Trophoblast cell (in vitro differentiated cells and primary cell): ENCODE results near the gene GPR137.

Experiments used
- DNase-seq, 2 donors: peaks; one replicate each; pipeline ENCODE4 v3.0.0-alpha.2; 2016
- H2AFZ ChIP-seq: 2 replicates; pipeline ENCODE4 v1.6.1; 2013; ENCODE audit warnings: low read length, moderate library complexity, mild to moderate bottlenecking; ENCODE audit not compliant: insufficient read depth, poor library complexity
- H2AK5ac ChIP-seq: 2 replicates; pipeline ENCODE4 v1.6.1; 2013; ENCODE audit warnings: mild to moderate bottlenecking, low read length
- H2BK120ac ChIP-seq: 2 replicates; pipeline ENCODE4 v1.6.1; 2013; ENCODE audit warnings: low read length, mild to moderate bottlenecking, moderate library complexity; ENCODE audit not compliant: insufficient read depth, poor library complexity
- H2BK12ac ChIP-seq: 2 replicates; pipeline ENCODE4 v1.6.1; 2013; ENCODE audit warnings: mild to moderate bottlenecking, low read length, moderate library complexity
- H2BK5ac ChIP-seq: 2 replicates; pipeline ENCODE4 v1.6.1; 2013; ENCODE audit warnings: low read length, low read depth, moderate library complexity, mild to moderate bottlenecking; ENCODE audit not compliant: poor library complexity
- H3K14ac ChIP-seq: 2 replicates; pipeline ENCODE4 v1.6.1; 2013; ENCODE audit warnings: mild to moderate bottlenecking, low read length
- H3K18ac ChIP-seq: 2 replicates; pipeline ENCODE4 v1.6.1; 2013; ENCODE audit warnings: mild to moderate bottlenecking, low read length
- H3K23ac ChIP-seq: 2 replicates; pipeline ENCODE4 v1.6.1; 2013; ENCODE audit warnings: low read length
- H3K27ac ChIP-seq: 2 replicates; pipeline ENCODE4 v1.5.1; 2013; ENCODE audit warnings: low read depth, mild to moderate bottlenecking, inconsistent platforms, low read length, moderate library complexity
- H3K27me3 ChIP-seq: 2 replicates; pipeline ENCODE4 v1.6.1; 2013; ENCODE audit warnings: inconsistent platforms, mild to moderate bottlenecking, low read length, moderate library complexity; ENCODE audit not compliant: insufficient read depth
- H3K36me3 ChIP-seq, 2 experiments: 1 replicate in 1 of 2; 2 replicates in 1 of 2; pipeline ENCODE4 v1.6.1; 2013; ENCODE audit warnings: low read length in 2 of 2, mild to moderate bottlenecking in 2 of 2, moderate library complexity in 1 of 2; ENCODE audit not compliant: insufficient read depth in 2 of 2, control insufficient read depth in 1 of 2
- H3K4ac ChIP-seq: 2 replicates; pipeline ENCODE4 v1.6.1; 2013; ENCODE audit warnings: low read depth, mild to moderate bottlenecking, low read length, moderate library complexity
- H3K4me1 ChIP-seq, 2 experiments: 1 replicate in 1 of 2; 2 replicates in 1 of 2; pipeline ENCODE4 v1.6.1; 2013; ENCODE audit warnings: low read length in 2 of 2, mild to moderate bottlenecking in 2 of 2, moderate library complexity in 1 of 2; ENCODE audit not compliant: insufficient read depth in 2 of 2, control insufficient read depth in 1 of 2
- H3K4me2 ChIP-seq: 2 replicates; pipeline ENCODE4 v1.6.1; 2013; ENCODE audit warnings: inconsistent platforms, mild to moderate bottlenecking, low read length, moderate library complexity
- H3K4me3 ChIP-seq: 2 replicates; pipeline ENCODE4 v1.5.1; 2013; ENCODE audit warnings: mild to moderate bottlenecking, low read depth, low read length, inconsistent platforms
- H3K79me1 ChIP-seq: one replicate; pipeline ENCODE4 v1.6.1; 2013; ENCODE audit warnings: low read length
- H3K79me2 ChIP-seq: 2 replicates; pipeline ENCODE4 v1.6.1; 2013; ENCODE audit warnings: low read length, mild to moderate bottlenecking; ENCODE audit not compliant: control insufficient read depth, insufficient read depth, poor library complexity
- H3K9ac ChIP-seq: 2 replicates; pipeline ENCODE4 v1.6.1; 2013; ENCODE audit warnings: mild to moderate bottlenecking, low read length
- H3K9me3 ChIP-seq: 2 replicates; pipeline ENCODE4 v1.6.1; 2013; ENCODE audit warnings: low read depth, mild to moderate bottlenecking, control low read depth, inconsistent platforms, low read length; ENCODE audit not compliant: insufficient read depth
- H4K12ac ChIP-seq: 2 replicates; pipeline ENCODE4 v1.6.1; 2013; ENCODE audit warnings: low read depth, mild to moderate bottlenecking, low read length, moderate library complexity
- H4K8ac ChIP-seq: 2 replicates; pipeline ENCODE4 v1.6.1; 2013; ENCODE audit warnings: low read depth, mild to moderate bottlenecking, low read length, moderate library complexity
- H4K91ac ChIP-seq: one replicate; pipeline ENCODE4 v1.6.1; 2013; ENCODE audit warnings: low read depth, mild to moderate bottlenecking, low read length, moderate library complexity
- WGBS: extraction: QIAGEN DNeasy Blood & Tissue Kit; methylation state at CpG from one replicate; pipeline ENCODE4 v1.1.7; 2013; ENCODE audit warnings: missing lambda C conversion rate; ENCODE audit not compliant: insufficient read length, insufficient coverage; ENCODE audit errors: extremely low coverage; 5-methylcytosine and 5-hydroxymethylcytosine counted together

GPR137 gene

GRCh38 chr11:64317961-64318765 is 32.5 kb downstream of the GPR137 start, which contains the start of gene PRDX5:
Gene PRDX5, plus strand, starts transcription at chr11:64318121. Its CDS starts 95 bp downstream, at chr11:64318216.
- peak within 1 kb of the TSS; percentile 84 for H2BK120ac ChIP-seq
- H2BK12ac ChIP-seq: peak within 1 kb of the TSS; percentile 29
- H2BK5ac ChIP-seq: peak within 1 kb of the TSS; percentile 85
- peaks cover 54 to 59% of the 10 kb centered on the region in 2 experiments for H3K36me3 ChIP-seq
- H3K4me3 ChIP-seq: peak within 1 kb of the TSS; percentile 86
- peak within 1 kb of the TSS; percentile 90 for H3K4ac ChIP-seq
- H3K27ac ChIP-seq: peak within 1 kb of the TSS; percentile 97
- H4K12ac ChIP-seq: peak within 1 kb of the TSS; percentile 89
- no CpG with 5 or more reads among the region's 61 CpGs for WGBS
- no peaks in the 10 kb centered on the region for H3K27me3 ChIP-seq
- H3K23ac ChIP-seq: no peak within 1 kb of the TSS
- DNase-seq: peak; percentile 99
- H4K91ac ChIP-seq: peak within 1 kb of the TSS; percentile 97
- H3K79me2 ChIP-seq: peaks cover 9% of the 10 kb centered on the region
- peaks cover 12 to 14% of the 10 kb centered on the region in 2 experiments for H3K4me1 ChIP-seq
- H3K9me3 ChIP-seq: peaks cover 2% of the 10 kb centered on the region
- peak within 1 kb of the TSS; percentile 85 for H3K9ac ChIP-seq
- peak within 1 kb of the TSS; percentile 95 for H4K8ac ChIP-seq
- peaks cover 16% of the 10 kb centered on the region for H3K79me1 ChIP-seq
- peak within 1 kb of the TSS; percentile 94 for H3K14ac ChIP-seq
- peak within 1 kb of the TSS; percentile 91 for H2AK5ac ChIP-seq
- H3K18ac ChIP-seq: peak within 1 kb of the TSS; percentile 94
- H2AFZ ChIP-seq: peak within 1 kb of the TSS; percentile 71
- H3K4me2 ChIP-seq: peak within 1 kb of the TSS; percentile 93

DNA sequence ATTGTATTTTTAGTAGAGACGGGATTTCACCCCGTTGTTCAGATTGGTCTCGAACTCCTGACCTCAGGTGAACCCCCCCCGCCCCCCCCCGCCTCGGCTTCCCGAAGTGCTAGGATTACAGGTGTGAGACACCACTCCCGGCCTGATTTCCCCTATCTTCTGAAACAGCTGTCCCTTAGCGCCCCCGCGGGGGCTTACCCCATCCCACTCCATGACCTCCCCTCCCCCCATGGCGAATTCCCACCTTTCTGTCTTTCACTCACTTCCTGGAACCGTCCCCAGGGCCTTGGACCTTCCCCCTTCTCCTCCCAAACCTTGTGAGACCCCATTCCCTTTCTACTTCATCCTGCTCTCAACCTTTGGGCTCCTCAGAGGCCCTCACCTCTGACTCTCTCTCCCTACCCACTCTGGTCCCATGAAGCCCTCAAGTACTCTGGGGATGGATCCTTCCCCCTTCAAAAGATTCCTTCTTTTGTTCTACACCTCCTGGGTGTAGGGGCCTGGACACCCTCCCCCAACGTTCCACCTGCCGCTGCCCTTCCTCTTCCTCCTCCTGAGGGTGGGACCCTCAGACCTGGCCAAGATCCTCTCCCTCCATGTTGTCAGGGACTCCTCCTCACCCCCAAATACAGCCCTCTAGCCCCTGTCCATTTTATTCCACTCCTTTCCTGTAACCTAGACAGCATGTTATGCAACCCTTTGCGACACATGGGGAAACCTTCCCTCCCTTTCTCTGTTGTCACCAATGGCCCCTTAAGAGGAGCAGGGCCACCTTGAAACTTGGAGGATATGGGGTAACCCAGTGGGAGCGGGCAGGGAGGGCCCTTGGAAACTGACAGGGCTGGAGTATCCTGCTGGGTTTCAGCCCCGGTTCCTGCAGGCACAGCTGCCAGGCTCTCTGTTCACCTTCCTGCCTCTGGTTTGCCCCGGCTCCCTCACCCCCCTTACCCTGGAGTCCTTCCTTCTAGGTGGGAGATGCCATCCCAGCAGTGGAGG is 33.4 kb downstream of the GPR137 start:
- Histone ChIP-seq H3K36me3 (peaks cover 53 to 55% of the 10 kb centered on the region in 2 experiments), H3K27me3 (no peaks in the 10 kb centered on the region), H3K4me2 (peak overlapping the region; percentile 93), H2BK120ac (no peak overlapping the region), H3K9ac (peak overlapping the region; percentile 43), H4K91ac (peak overlapping the region; percentile 97), H3K14ac (peak overlapping the region; percentile 25), H2BK5ac (no peak overlapping the region), H3K4me3 (peak overlapping the region; percentile 86), H3K18ac (peak overlapping the region; percentile 40), H2AFZ (no peak overlapping the region), H3K9me3 (no peaks in the 10 kb centered on the region), H3K79me2 (peaks cover 9% of the 10 kb centered on the region), H4K12ac (peak overlapping the region; percentile 0), H3K27ac (no peak overlapping the region), H2BK12ac (no peak overlapping the region), H3K4ac (peak overlapping the region; percentile 0), H3K23ac (no peak overlapping the region), H4K8ac (peak overlapping the region; percentile 47), H2AK5ac (peak overlapping the region; percentile 36), H3K4me1 (peaks cover 18 to 21% of the 10 kb centered on the region in 2 experiments), H3K79me1 (peaks cover 16% of the 10 kb centered on the region)
- no peak for DNase-seq
- WGBS: no CpG with 5 or more reads among the region's 19 CpGs

DNA sequence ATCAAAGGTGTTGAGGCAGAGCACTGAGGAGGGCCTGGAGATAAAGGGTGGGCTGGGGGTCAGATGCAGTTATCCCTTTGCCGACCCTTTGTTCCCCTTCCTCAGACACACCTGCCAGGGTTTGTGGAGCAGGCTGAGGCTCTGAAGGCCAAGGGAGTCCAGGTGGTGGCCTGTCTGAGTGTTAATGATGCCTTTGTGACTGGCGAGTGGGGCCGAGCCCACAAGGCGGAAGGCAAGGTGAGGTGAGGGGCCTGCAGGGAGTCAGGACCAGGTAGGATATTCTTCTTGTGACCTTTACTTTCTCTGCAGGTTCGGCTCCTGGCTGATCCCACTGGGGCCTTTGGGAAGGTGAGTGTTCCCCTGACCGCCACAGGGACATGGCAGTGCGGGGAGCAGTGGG is 34.9 kb downstream of the GPR137 start:
- Histone ChIP-seq H4K91ac (no peak overlapping the region), H2AFZ (no peak overlapping the region), H3K18ac (no peak overlapping the region), H3K9me3 (no peaks in the 10 kb centered on the region), H2BK12ac (no peak overlapping the region), H3K4ac (no peak overlapping the region), H3K27ac (no peak overlapping the region), H2BK5ac (no peak overlapping the region), H3K4me2 (no peak overlapping the region), H3K79me1 (peaks cover 16% of the 10 kb centered on the region), H2BK120ac (no peak overlapping the region), H3K79me2 (peaks cover 9% of the 10 kb centered on the region), H3K27me3 (no peaks in the 10 kb centered on the region), H3K36me3 (peaks cover 38 to 40% of the 10 kb centered on the region in 2 experiments), H4K12ac (no peak overlapping the region), H3K9ac (no peak overlapping the region), H3K14ac (no peak overlapping the region), H3K4me1 (peaks cover 19 to 21% of the 10 kb centered on the region in 2 experiments), H3K4me3 (no peak overlapping the region), H4K8ac (no peak overlapping the region), H2AK5ac (no peak overlapping the region), H3K23ac (no peak overlapping the region)
- no peak for DNase-seq
- no CpG with 5 or more reads among the region's 7 CpGs for WGBS

DNA sequence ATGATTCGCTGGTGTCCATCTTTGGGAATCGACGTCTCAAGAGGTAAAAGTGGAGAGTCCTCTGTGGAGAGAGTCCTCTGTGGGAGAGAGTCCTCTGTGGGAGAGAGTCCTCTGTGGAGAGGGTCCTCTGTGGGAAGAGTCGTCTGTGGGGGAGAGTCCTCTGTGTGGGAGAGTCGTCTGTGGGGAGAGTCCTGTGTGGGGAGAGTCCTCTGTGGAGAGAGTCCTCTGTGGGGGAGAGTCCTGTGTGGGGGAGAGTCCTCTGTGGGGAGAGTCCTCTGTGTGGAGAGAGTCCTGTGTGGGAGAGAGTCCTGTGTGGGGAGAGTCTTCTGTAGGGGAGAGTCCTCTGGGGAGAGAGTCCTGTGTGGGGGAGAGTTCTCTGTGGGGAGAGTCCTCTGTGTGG is 35.4 kb downstream of the GPR137 start:
- no peak overlapping the region for H2BK12ac ChIP-seq
- peaks cover 34 to 36% of the 10 kb centered on the region in 2 experiments for H3K36me3 ChIP-seq
- H3K4me3 ChIP-seq: no peak overlapping the region
- no peak overlapping the region for H3K9ac ChIP-seq
- WGBS: no CpG with 5 or more reads among the region's 5 CpGs
- no peak overlapping the region for H2BK5ac ChIP-seq
- H3K4ac ChIP-seq: no peak overlapping the region
- H3K4me1 ChIP-seq: peaks cover 18 to 21% of the 10 kb centered on the region in 2 experiments
- no peak overlapping the region for H4K8ac ChIP-seq
- no peaks in the 10 kb centered on the region for H3K27me3 ChIP-seq
- H3K79me2 ChIP-seq: peaks cover 9% of the 10 kb centered on the region
- no peak overlapping the region for H3K14ac ChIP-seq
- no peak overlapping the region for H3K27ac ChIP-seq
- no peak overlapping the region for H4K91ac ChIP-seq
- H2AK5ac ChIP-seq: no peak overlapping the region
- H3K23ac ChIP-seq: no peak overlapping the region
- DNase-seq: no peak
- H3K9me3 ChIP-seq: no peaks in the 10 kb centered on the region
- peaks cover 16% of the 10 kb centered on the region for H3K79me1 ChIP-seq
- H2BK120ac ChIP-seq: no peak overlapping the region
- H4K12ac ChIP-seq: no peak overlapping the region
- H3K4me2 ChIP-seq: no peak overlapping the region
- H3K18ac ChIP-seq: no peak overlapping the region
- no peak overlapping the region for H2AFZ ChIP-seq
